GM11168 (cell line): ENCODE measurements around the gene MAPRE2.

Experiments
- in situ Hi-C: fragments of 300-500 bp; cut with MboI; formaldehyde crosslinking; loops from one replicate; pipeline ENCODE4 v1.12.0; 2022; ENCODE audit warnings: low sequenced_read_pairs; ENCODE audit not compliant: unreplicated experiment

Gene MAPRE2

GRCh38 chr18:35059280-35059927 lies 18.2 kb downstream of the MAPRE2 start:
- in situ Hi-C loops, result no loop called here

- in situ Hi-C loops, result no loop called here
These were observed 19.1 kb downstream of the MAPRE2 start for GRCh38 chr18:35060122-35060815.

DNA sequence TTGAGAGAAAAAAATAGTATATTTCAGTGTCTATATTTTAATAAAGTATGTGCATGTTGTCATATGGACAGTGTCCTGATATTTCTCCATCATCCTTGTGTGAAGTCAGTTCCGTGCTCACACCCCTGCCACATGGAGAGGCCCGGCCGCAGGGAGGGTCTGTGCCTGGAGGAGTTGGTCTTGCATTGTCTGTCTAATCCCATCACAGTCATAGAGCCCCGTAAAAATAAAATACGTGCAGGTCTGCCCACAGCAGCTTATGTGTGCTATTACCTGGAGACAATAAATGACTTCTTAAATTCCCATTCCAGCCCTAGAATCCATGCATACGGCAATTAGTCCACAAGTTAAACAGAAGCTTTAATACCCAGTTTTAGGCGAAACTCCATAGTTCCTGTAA lies 20.1 kb downstream of the MAPRE2 start:
- in situ Hi-C loops, result no loop called here

DNA sequence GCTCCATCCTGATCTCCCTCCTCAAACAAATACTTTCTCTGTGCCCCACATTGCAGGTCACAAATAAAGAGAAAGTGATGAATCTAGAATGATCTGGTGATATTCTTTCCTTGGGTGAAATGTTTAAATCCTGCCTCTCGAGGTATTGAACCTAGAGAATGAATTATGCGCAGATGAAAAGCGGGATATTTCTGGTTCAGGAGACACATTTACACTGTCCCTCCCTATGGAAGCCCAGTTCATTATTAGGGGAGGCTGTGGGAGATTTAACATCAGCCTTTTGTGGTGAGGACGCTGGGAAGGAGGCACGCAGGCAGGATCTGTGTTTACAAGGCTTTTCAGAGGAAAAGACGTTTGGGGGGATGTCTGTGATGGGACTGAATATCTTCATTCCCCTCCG lies 20.6 kb downstream of the MAPRE2 start:
- in situ Hi-C loops, result no loop called here

DNA sequence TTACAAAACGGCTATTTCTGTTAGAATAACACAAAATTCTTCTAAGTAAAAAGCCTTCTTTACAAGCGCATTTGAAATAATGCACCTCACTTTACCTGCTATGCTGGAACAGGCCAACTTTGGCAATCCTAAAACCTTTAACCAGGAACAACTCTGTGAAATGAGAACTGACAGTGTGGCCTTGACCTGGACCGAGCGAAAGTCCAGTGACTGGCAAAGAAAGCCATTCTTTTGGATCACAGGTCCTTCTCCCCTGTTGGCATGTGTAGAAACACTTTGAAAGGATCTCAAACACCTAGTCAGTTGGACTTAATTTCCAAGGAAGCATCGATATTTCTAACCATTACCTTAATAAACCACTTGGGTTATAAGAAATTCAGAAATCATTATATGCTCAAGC lies 21.2 kb downstream of the MAPRE2 start:
- in situ Hi-C loops, result no loop called here

GRCh38 chr18:35063875-35064690 lies 22.9 kb downstream of the MAPRE2 start:
- in situ Hi-C loops, result no loop called here

- in situ Hi-C loops, result no loop called here
These were observed 26.2 kb downstream of the MAPRE2 start for GRCh38 chr18:35067454-35067853.

- in situ Hi-C loops, result no loop called here
These were observed 30.6 kb downstream of the MAPRE2 start for GRCh38 chr18:35071819-35072247.

GRCh38 chr18:35072616-35073015 lies 31.4 kb downstream of the MAPRE2 start:
- in situ Hi-C loops, result no loop called here

- in situ Hi-C loops, result no loop called here
These were observed 32.2 kb downstream of the MAPRE2 start for GRCh38 chr18:35073186-35074105.

GRCh38 chr18:35074581-35074980 lies 33.4 kb downstream of the MAPRE2 start:
- in situ Hi-C loops, result no loop called here

- in situ Hi-C loops, result no loop called here
These were observed 33.9 kb downstream of the MAPRE2 start for GRCh38 chr18:35075132-35075531.

- in situ Hi-C loops, result no loop called here
These were observed 35.1 kb downstream of the MAPRE2 start for GRCh38 chr18:35076135-35076924.

DNA sequence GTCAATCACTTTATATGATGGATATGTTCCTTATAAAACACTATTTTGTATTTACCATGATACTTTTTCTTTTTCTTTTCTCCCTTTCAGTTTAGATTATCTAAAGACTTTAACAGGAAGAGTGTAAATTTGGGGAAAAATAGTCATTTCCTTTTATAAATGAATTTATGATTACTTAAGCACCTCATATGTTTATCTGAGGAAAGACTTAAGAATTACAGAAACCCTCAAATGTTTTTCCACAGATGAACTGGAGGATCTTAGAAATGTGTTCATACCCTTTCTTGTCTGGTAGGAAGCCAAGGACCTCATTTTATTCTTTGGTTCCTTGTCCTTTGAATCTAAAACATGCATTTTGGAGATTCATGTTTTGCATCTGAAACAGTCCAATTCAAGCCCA lies 36.7 kb downstream of the MAPRE2 start:
- in situ Hi-C loops, result no loop called here

GRCh38 chr18:35080058-35080457 lies 38.8 kb downstream of the MAPRE2 start:
- in situ Hi-C loops, result no loop called here

DNA sequence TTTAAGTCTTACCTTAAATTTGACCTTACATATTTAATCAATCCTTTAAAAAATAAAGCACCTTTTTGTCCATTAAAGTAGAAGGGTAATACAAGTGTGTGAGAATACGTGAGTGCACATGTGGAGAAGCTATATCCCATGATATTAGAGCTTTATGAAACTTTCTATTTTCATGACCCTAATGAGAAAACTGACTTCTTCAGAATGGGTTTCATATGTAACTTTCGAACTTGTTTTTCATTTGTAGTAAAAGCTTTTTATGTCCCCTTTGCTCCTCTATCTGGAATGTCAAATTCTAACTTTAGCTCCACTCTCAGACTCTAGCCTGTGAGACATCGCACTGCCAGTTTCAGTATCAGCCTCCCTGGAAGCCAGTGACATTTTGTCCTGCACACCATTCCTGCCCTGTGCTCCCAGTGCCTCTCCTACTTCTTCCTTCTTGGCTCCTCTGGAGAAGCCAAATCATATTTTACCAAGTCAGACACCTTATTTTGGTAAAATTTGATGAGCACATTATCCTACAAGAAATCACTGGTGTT lies 42.0 kb downstream of the MAPRE2 start:
- in situ Hi-C loops, result no loop called here

DNA sequence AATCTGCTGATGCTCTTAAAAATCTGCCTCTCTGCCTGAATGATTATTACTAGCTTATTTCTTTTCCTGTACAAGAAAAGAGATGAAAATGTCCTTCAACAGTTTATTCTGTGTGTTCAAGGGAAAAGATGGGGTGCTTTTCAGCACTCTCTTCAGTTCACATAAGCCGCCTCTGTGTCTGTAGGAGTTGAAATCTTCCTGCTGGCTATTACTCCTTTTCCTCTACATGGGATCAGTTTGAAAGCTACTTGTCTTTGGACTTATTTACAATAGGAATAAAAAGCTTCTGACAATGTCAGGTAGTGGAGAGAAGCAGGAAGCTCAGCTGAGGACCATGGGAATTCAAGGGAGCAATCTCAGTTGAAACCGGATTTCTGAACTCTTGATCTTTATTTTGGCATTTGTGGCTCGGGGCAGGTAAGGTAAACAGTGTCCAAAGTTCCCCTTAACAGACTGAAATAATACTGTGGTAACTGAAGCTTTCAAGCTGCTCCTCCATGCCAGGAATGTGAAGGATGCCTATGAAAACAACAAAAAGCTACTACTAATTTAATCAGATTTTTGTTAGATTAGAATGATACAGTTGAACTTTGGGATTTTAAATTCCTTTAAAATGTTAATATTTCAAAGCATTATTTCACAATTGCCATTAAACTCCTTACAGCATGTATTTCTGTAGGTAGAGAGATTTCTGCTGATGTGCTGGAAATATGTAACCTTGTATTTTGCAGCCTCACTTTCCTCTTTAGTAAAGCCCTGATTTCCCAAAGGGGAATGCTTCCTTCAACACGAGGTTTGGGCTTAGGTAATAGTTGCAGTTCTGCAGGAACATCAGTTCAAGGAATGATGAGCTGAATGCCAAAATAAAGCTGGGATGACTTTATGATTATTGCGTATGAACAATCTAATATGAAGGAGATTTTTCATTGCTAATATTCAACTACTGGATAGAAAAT lies 43.6 kb downstream of the MAPRE2 start:
- in situ Hi-C loops, result no loop called here
